ENCODE measurements around the gene COL6A2. TPM values are rescaled to one million over a fixed set of nuclear protein-coding genes. Genes with fewer than 3 reads are reported as not detected.

COL6A2 gene
- total RNA-seq, 1 donor from 2014 or later, result 373 TPM

GRCh38 chr21:46156378-46156645, 58.4 kb downstream of the COL6A2 start:
- no peak for DNase-seq (ENCODE audit: low read depth)
- peaks cover under 1% of the 10 kb centered on the region for H3K27me3 ChIP-seq (ENCODE audit: control insufficient read depth, insufficient read depth, low read length)
- no peaks in the 10 kb centered on the region for H3K36me3 ChIP-seq (ENCODE audit: control insufficient read depth, insufficient read depth, low read length)
- no peak overlapping the region for H3K4me3 ChIP-seq (ENCODE audit: low read depth, low read length)
- TF ChIP-seq, protein P1, sequence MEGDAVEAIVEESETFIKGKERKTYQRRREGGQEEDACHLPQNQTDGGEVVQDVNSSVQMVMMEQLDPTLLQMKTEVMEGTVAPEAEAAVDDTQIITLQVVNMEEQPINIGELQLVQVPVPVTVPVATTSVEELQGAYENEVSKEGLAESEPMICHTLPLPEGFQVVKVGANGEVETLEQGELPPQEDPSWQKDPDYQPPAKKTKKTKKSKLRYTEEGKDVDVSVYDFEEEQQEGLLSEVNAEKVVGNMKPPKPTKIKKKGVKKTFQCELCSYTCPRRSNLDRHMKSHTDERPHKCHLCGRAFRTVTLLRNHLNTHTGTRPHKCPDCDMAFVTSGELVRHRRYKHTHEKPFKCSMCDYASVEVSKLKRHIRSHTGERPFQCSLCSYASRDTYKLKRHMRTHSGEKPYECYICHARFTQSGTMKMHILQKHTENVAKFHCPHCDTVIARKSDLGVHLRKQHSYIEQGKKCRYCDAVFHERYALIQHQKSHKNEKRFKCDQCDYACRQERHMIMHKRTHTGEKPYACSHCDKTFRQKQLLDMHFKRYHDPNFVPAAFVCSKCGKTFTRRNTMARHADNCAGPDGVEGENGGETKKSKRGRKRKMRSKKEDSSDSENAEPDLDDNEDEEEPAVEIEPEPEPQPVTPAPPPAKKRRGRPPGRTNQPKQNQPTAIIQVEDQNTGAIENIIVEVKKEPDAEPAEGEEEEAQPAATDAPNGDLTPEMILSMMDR (IDR thresholded peaks at IDR 0.05; ENCODE audit: insufficient read depth, low read length, poor library complexity, severe bottlenecking), result no peak

DNA sequence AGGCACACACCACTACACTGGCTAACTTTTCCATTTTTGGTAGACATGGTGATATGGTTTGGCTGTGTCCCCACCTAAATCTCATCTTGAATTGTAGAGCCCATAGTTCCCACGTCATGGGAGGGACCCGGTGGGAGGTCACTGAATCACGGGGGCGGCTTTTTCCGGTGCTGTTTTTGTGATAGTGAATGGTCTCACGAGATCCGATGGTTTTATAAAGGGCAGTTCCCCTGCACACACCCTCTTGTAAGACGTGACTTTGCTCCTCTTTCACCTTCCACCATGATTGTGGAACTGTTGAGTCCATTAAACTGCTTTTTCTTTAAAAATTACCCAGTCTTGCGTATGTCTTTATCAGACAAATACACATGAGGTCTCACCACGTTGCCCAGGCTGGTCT, 58.8 kb downstream of the COL6A2 start:
- H3K4me3 ChIP-seq (ENCODE audit: low read depth, low read length), result no peak overlapping the region
- DNase-seq (ENCODE audit: low read depth), result no peak
- H3K27me3 ChIP-seq (ENCODE audit: control insufficient read depth, insufficient read depth, low read length), result peaks cover 2% of the 10 kb centered on the region
- TF ChIP-seq, protein P1 (IDR thresholded peaks at IDR 0.05; ENCODE audit: insufficient read depth, low read length, poor library complexity, severe bottlenecking), result no peak
- no peaks in the 10 kb centered on the region for H3K36me3 ChIP-seq (ENCODE audit: control insufficient read depth, insufficient read depth, low read length)

GRCh38 chr21:46157396-46157986, 59.6 kb downstream of the COL6A2 start:
- Histone ChIP-seq H3K4me3 (ENCODE audit: low read depth, low read length) (no peak overlapping the region), H3K36me3 (ENCODE audit: control insufficient read depth, insufficient read depth, low read length) (no peaks in the 10 kb centered on the region), H3K27me3 (ENCODE audit: control insufficient read depth, insufficient read depth, low read length) (peaks cover 2% of the 10 kb centered on the region)
- TF ChIP-seq, protein P1 (IDR thresholded peaks at IDR 0.05; ENCODE audit: insufficient read depth, low read length, poor library complexity, severe bottlenecking), result no peak
- no peak for DNase-seq (ENCODE audit: low read depth)

GRCh38 chr21:46157987-46158451, 60.1 kb downstream of the COL6A2 start:
- Histone ChIP-seq H3K4me3 (ENCODE audit: low read depth, low read length) (no peak overlapping the region), H3K27me3 (ENCODE audit: control insufficient read depth, insufficient read depth, low read length) (peaks cover 2% of the 10 kb centered on the region), H3K36me3 (ENCODE audit: control insufficient read depth, insufficient read depth, low read length) (no peaks in the 10 kb centered on the region)
- no peak for DNase-seq (ENCODE audit: low read depth)
- TF ChIP-seq, protein P1 (IDR thresholded peaks at IDR 0.05; ENCODE audit: insufficient read depth, low read length, poor library complexity, severe bottlenecking), result no peak

- DNase-seq (ENCODE audit: low read depth), result no peak
- no peak overlapping the region for H3K4me3 ChIP-seq (ENCODE audit: low read depth, low read length)
- TF ChIP-seq, protein P1 (IDR thresholded peaks at IDR 0.05; ENCODE audit: insufficient read depth, low read length, poor library complexity, severe bottlenecking), result no peak
- H3K36me3 ChIP-seq (ENCODE audit: control insufficient read depth, insufficient read depth, low read length), result no peaks in the 10 kb centered on the region
- peaks cover 2% of the 10 kb centered on the region for H3K27me3 ChIP-seq (ENCODE audit: control insufficient read depth, insufficient read depth, low read length)
Observed at GRCh38 chr21:46158666-46159300, 60.9 kb downstream of the COL6A2 start.

DNA sequence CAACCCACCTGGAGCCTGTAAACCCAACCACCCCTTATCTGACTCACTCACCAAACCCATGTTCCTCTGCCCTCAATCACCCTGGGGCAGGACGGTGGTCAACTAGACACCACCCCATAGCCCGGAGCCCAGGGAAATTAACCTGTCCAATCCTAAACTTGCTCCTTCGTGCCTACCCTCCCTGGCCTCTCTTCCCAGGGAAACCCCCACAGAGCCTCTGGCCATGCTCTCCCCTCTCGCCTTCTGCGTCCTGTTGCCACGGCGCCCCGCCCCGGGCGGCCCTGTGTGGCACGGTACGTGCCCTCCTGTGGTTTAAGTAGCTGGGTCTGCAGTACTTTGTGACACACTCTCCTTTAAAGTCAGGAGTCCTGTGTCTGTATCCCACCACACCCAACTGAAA, 61.5 kb downstream of the COL6A2 start:
- Histone ChIP-seq H3K36me3 (ENCODE audit: control insufficient read depth, insufficient read depth, low read length) (no peaks in the 10 kb centered on the region), H3K4me3 (ENCODE audit: low read depth, low read length) (no peak overlapping the region), H3K27me3 (ENCODE audit: control insufficient read depth, insufficient read depth, low read length) (peaks cover 2% of the 10 kb centered on the region)
- TF ChIP-seq, protein P1 (IDR thresholded peaks at IDR 0.05; ENCODE audit: insufficient read depth, low read length, poor library complexity, severe bottlenecking), result no peak
- DNase-seq (ENCODE audit: low read depth), result no peak

Measured in kidney epithelial cell (primary cell).